HG03095 (cell line): ENCODE measurements around the gene TWF1.
"Not testable (repeated sequence)": the region's sequence is repeated elsewhere in the genome, so short reads cannot be mapped to it uniquely, and the experiment has no call there.

ENCODE experiments used
- ATAC-seq: cut with Tn5 transposase; IDR thresholded peaks from one replicate; pipeline ENCODE4 v1.9.1; 2021; ENCODE audit warnings: moderate library complexity; ENCODE audit not compliant: unreplicated experiment

Gene TWF1

DNA sequence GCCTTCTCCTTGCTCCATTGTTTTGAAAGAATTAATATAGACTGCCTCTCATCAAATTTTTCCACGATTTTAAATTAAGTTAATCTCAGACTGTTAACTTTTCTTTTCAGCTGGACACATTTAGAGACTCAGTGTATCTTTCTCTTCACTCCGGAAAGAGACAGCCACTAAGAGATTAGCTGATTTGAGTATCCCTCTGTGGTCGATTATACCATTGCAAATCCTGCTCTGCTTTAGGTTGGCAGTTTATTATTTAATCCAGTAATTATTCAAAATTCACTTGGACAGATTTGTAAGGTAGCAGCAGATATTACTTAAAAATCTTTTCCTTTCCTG, 588 bp upstream of the TWF1 start:
- ATAC-seq: no peak

DNA sequence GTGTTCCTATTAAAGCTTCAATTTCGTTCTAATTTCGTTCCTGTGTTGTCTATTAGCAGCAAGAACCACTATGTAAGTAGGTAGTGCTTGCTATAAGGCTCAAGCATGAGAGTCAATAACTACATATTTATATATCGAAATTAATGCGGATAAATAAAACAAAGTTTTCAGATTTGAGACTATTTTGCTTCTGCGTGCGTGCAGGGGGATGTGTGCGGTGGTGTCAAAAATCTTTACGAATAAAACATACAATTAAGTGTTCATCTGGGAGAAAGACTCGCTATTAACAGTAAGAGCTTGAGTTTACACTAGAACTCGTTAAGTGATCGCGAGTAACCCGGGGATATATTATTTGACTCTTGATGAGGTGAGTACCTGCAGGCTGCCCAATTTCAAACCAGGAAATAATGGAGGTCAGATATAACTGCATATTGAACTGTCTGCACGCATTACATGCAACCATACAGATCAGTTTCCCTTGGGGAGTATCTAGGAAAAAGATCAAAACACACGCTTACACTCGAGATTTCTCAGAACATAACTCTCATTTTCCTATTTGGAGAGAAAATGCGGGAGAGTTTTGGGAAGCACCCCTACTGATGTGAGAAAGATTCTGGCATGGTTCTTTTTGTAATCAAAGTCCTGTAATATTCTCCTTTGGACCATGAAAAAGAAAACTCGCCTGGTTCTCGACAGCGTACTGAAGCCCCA, 813 bp downstream of the TWF1 start:
- ATAC-seq: no peak

- ATAC-seq: no peak
These were observed 8.4 kb downstream of the TWF1 start for GRCh38 chr12:43797561-43798217.

DNA sequence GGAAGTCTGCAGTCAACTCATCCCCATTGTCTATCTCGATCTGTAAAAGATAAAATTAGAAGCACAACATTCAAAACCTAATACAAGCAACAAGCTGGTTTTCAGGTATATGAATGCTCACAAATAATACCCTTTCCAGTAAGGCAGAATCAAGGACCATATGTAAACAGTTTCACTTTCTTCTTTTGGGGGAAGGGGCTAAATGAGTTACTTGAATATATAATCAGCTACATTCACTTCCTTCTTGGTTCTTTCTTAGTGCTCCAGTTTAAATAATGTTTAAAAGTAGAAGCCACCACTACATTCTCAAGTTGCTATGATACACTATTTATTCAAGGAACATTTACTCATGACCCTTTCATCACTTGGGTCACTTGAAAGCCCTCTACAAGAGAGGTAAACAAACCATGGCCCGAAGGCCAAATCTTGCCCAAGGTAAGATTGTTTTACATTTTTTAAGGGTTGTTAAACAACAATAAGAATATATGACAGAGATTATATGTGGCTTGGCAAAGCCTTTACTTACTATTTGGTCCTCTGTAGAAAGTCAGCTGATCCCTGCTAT, 10.3 kb downstream of the TWF1 start:
- peak; percentile 56 for ATAC-seq

- no peak for ATAC-seq
These were observed 16.2 kb downstream of the TWF1 start for GRCh38 chr12:43789941-43790340.

- ATAC-seq: no peak
These were observed 19.0 kb downstream of the TWF1 start for GRCh38 chr12:43786899-43787693.

- no peak for ATAC-seq
These were observed 29.6 kb downstream of the TWF1 start for GRCh38 chr12:43776498-43776897.

GRCh38 chr12:43766291-43766690, 39.8 kb downstream of the TWF1 start:
- ATAC-seq: no peak

- no peak for ATAC-seq
These were observed 41.6 kb downstream of the TWF1 start for GRCh38 chr12:43764528-43764927.

DNA sequence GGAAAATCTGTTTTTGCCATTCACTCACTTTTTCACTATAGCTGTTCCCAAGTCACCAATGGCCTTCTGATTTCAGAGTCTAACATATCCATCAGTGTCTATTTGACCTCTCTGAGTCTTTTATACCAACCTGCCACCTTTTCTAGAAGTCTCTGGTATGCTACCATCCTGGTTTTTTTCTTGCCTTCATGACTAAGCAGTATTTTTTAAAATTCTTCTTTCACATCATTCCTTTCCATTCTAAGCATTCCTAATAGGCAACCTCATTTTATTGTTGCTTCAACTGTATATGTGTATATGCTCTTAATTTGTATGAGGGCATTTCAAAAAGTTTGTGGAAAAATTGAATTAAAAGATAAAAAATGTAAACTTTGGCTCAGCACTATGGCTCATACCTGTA, 42.3 kb downstream of the TWF1 start:
- no peak for ATAC-seq

- no peak for ATAC-seq
These were observed 43.5 kb downstream of the TWF1 start for GRCh38 chr12:43762596-43762995.

- ATAC-seq: no peak
These were observed 44.6 kb downstream of the TWF1 start for GRCh38 chr12:43761500-43761899.

GRCh38 chr12:43760396-43760795, 45.7 kb downstream of the TWF1 start:
- ATAC-seq: no peak

GRCh38 chr12:43758728-43759563, 47.2 kb downstream of the TWF1 start, which contains the start of the genes IRAK4 and PUS7L:
Gene IRAK4 (plus strand): TSS chr12:43758951. CDS start chr12:43768112, 9,161 bp downstream.
Gene PUS7L (minus strand): TSS chr12:43758790. CDS start chr12:43755245, 3,545 bp downstream.
- ATAC-seq: peak; percentile 98

- peak; percentile 5 for ATAC-seq
These were observed 47.8 kb downstream of the TWF1 start for GRCh38 chr12:43758247-43758727.

DNA sequence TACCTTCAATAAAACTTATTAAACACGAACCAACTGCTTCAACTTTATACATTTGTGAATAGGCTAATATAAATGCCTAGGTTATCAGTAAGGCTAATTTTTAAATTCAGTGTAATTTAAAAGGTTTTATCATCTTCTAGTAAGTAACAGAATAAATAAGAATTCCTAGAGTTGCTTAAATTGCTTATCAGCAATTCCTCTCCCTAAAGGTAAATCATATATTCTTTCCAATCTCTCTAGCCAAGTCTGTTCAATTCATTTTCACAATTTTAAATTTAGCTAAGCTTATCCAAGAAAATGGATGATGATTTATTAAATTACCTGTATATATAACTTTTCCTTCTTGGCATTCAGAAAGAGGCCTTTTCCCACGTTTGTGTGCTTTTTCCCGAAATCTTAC, 52.1 kb downstream of the TWF1 start:
- ATAC-seq: no peak

GRCh38 chr12:43751360-43751759, 54.8 kb downstream of the TWF1 start:
- ATAC-seq: not testable (repeated sequence)

GRCh38 chr12:43750814-43751213, 55.3 kb downstream of the TWF1 start:
- no peak for ATAC-seq

DNA sequence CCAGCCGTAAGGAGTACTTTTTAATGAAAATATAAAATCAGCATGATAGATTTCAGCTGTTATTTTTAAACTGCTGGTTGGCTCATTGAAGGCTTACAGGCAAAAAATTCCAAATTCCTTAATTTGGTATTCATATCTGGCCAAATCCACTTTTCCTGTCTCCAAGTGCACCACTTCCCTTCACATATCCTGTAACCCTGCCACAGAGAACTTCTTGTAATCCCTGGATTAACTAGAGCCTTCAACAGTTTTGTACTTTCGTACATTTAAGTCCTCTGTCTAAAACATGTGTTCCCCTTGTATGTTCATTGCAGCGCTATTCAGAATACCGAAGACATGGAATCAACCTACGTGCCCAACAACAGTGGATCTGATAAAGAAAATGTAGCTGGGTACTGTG, 57.1 kb downstream of the TWF1 start:
- no peak for ATAC-seq

- ATAC-seq: no peak
These were observed 61.3 kb downstream of the TWF1 start for GRCh38 chr12:43744826-43745225.
